Effector memory CD4-positive, alpha-beta T cell (primary cell): ENCODE results near the gene KLHL17.
A peak's percentile ranks its signal among the peaks of the same experiment; 100 is the strongest.
"Not testable (repeated sequence)": the region's sequence is repeated elsewhere in the genome, so short reads cannot be mapped to it uniquely, and the experiment has no call there.

Experiments
- DNase-seq, 3 donors: peaks; one replicate each; pipeline ENCODE4 v3.0.0-alpha.2; 2020
- H3K27ac ChIP-seq: 2 replicates; pipeline ENCODE4 v1.7.0; 2013; ENCODE audit warnings: mild to moderate bottlenecking, low read length, moderate library complexity; ENCODE audit not compliant: insufficient read depth, poor library complexity, severe bottlenecking
- H3K27me3 ChIP-seq: replicated peaks from 2 replicates; pipeline ENCODE4 v1.7.0; 2013; ENCODE audit warnings: mild to moderate bottlenecking, low read length; ENCODE audit not compliant: insufficient read depth, control insufficient read depth, poor library complexity, severe bottlenecking
- H3K36me3 ChIP-seq: 2 replicates; pipeline ENCODE4 v1.7.0; 2013; ENCODE audit warnings: mild to moderate bottlenecking, low read length, moderate library complexity; ENCODE audit not compliant: control insufficient read depth, insufficient read depth
- H3K4me1 ChIP-seq: 2 replicates; pipeline ENCODE4 v1.7.0; 2013; ENCODE audit warnings: low read length, mild to moderate bottlenecking; ENCODE audit not compliant: control insufficient read depth, insufficient read depth, poor library complexity, severe bottlenecking
- H3K4me3 ChIP-seq: 2 replicates; pipeline ENCODE4 v1.7.0; 2013; ENCODE audit warnings: low read length, low read depth, mild to moderate bottlenecking; ENCODE audit not compliant: insufficient read depth, poor library complexity, severe bottlenecking
- H3K9me3 ChIP-seq: 2 replicates; pipeline ENCODE4 v1.7.0; 2013; ENCODE audit warnings: mild to moderate bottlenecking, low read length, moderate library complexity; ENCODE audit not compliant: control insufficient read depth

The KLHL17 gene

GRCh38 chr1:1001057-1001783, 40.8 kb downstream of the KLHL17 start:
- peaks cover 51% of the 10 kb centered on the region for H3K4me1 ChIP-seq
- no peak overlapping the region for H3K27ac ChIP-seq
- DNase-seq = no peak
- no peaks in the 10 kb centered on the region for H3K9me3 ChIP-seq
- H3K4me3 ChIP-seq = peak overlapping the region; percentile 45
- no peaks in the 10 kb centered on the region for H3K36me3 ChIP-seq
- H3K27me3 ChIP-seq = peaks cover 90% of the 10 kb centered on the region

DNA sequence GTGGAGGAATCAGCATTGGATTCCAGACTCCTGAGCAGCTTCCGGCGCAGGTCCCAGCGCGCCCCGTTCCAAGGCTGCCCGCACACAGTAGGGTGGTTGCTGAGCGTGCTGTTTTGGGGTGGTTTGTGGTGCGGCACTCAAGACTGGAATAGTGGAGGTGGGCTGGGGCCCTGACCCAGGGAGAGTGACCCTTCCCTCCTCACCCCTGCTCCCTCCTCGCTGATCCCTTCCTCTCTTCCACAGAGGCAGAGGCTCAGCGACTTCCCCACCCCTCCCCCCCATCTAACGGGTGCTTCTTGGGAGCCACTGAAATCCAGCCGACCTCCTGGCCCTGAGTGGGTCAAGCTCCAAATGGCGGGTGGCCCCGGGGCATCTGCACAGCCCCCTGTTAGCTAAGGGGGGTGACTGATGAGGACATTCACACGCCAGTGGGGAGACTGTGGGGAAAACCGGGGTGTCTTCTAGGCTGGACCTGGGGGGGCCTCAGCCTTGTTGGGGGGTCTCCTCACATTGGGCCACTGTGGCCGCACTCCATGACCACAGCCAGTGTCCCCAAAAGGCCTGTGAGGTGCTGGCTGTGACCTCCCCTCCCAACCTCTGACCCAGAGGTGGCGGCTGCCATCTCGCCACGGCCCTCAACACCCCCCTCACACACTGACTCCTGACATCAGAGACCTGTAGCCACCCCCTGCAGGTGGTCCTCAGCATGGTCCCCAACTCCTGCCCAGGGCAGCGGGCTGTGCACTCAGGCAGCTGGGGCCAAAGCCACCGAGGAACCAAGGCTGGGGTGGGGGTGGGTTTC, 43.4 kb downstream of the KLHL17 start:
- H3K27ac ChIP-seq = no peak overlapping the region
- no peak for DNase-seq
- H3K4me1 ChIP-seq = peaks cover 41% of the 10 kb centered on the region
- no peaks in the 10 kb centered on the region for H3K9me3 ChIP-seq
- peaks cover 72% of the 10 kb centered on the region for H3K27me3 ChIP-seq
- H3K4me3 ChIP-seq = no peak overlapping the region
- H3K36me3 ChIP-seq = no peaks in the 10 kb centered on the region

DNA sequence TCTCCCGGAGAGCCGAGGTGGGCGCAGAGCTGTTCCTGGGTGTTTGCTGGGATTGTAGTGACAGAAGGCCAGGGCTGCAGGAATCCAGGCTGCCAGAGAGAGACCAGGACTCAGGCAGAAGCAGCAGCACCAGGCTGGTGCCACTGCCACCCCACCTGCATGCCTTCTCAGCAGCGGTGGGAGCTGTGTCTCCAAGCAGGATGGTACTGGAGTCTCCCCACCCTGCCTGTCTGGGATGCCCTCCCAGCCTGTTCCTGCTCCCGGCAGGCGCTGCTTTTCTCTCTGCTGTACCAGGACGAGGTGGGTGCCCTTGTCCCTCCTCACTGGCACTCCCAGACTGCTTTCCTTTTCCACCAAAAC, 44.0 kb downstream of the KLHL17 start:
- Histone ChIP-seq H3K9me3 (no peaks in the 10 kb centered on the region), H3K36me3 (no peaks in the 10 kb centered on the region), H3K27me3 (peaks cover 66% of the 10 kb centered on the region), H3K27ac (no peak overlapping the region), H3K4me1 (peaks cover 35% of the 10 kb centered on the region), H3K4me3 (no peak overlapping the region)
- DNase-seq = no peak

- peaks cover 31% of the 10 kb centered on the region for H3K4me1 ChIP-seq
- H3K9me3 ChIP-seq = no peaks in the 10 kb centered on the region
- peaks cover 62% of the 10 kb centered on the region for H3K27me3 ChIP-seq
- H3K36me3 ChIP-seq = no peaks in the 10 kb centered on the region
- no peak for DNase-seq
- H3K27ac ChIP-seq = no peak overlapping the region
- no peak overlapping the region for H3K4me3 ChIP-seq
Measured at GRCh38 chr1:1004780-1005697, 44.7 kb downstream of the KLHL17 start.

GRCh38 chr1:1005774-1006304, 45.5 kb downstream of the KLHL17 start:
- Histone ChIP-seq H3K27me3 (peaks cover 54% of the 10 kb centered on the region), H3K36me3 (no peaks in the 10 kb centered on the region), H3K4me3 (no peak overlapping the region), H3K27ac (no peak overlapping the region), H3K4me1 (peaks cover 23% of the 10 kb centered on the region), H3K9me3 (no peaks in the 10 kb centered on the region)
- DNase-seq = no peak

DNA sequence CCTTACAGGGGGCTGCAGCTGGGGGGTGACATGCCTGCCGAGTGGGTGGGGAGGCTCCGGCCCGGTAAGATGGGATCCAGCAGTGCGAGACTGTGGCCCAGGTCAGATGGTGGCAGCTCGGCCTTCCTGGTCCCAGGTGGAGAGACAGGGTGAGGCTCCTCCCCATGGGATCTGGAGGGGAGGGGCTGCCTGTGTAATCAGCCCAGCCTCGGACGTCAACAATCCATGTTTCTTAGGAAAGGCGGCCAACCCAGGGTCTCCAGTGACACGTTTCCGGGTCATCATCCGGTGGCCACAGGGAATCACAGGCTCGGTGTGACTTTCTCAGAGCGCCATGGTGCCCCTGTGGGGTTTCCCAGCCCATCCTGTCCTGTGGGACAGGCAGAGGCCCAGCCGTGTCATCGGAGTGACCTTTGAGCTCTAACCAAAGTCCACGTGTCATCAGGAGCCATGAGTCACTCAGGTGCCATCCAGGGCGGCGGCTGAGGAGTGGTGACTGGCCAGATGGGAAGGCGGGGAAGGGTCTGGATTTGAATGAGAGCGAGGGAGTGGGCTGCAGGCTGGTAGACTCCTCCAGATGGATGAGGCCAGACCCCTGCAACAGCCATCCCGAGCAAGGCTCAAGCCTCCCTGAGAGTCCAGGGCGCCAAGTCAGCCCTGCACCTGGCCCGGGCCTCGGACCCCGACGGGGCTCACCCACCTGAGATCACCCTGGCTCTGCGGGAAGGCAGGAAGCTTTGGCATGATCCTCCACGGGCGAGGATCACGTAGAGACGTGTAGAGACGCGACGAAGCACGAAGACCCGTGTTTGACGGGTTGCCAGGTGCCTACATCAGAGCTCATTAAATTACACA, 46.1 kb downstream of the KLHL17 start:
- H3K9me3 ChIP-seq = no peaks in the 10 kb centered on the region
- H3K36me3 ChIP-seq = no peaks in the 10 kb centered on the region
- no peak overlapping the region for H3K27ac ChIP-seq
- H3K4me3 ChIP-seq = no peak overlapping the region
- H3K4me1 ChIP-seq = peaks cover 16% of the 10 kb centered on the region
- peaks cover 47% of the 10 kb centered on the region for H3K27me3 ChIP-seq
- no peak for DNase-seq

GRCh38 chr1:1010131-1010530, 49.7 kb downstream of the KLHL17 start:
- not testable (repeated sequence) for DNase-seq, H3K27ac ChIP-seq, H3K36me3 ChIP-seq, H3K4me3 ChIP-seq, H3K9me3 ChIP-seq
- H3K27me3 ChIP-seq = peaks cover 14% of the 10 kb centered on the region
- peaks cover 19% of the 10 kb centered on the region for H3K4me1 ChIP-seq

GRCh38 chr1:1011396-1011949, 51.1 kb downstream of the KLHL17 start:
- no peaks in the 10 kb centered on the region for H3K36me3 ChIP-seq
- H3K9me3 ChIP-seq = no peaks in the 10 kb centered on the region
- H3K4me1 ChIP-seq = peaks cover 17% of the 10 kb centered on the region
- no peak overlapping the region for H3K4me3 ChIP-seq
- peaks cover under 1% of the 10 kb centered on the region for H3K27me3 ChIP-seq
- no peak for DNase-seq
- no peak overlapping the region for H3K27ac ChIP-seq

DNA sequence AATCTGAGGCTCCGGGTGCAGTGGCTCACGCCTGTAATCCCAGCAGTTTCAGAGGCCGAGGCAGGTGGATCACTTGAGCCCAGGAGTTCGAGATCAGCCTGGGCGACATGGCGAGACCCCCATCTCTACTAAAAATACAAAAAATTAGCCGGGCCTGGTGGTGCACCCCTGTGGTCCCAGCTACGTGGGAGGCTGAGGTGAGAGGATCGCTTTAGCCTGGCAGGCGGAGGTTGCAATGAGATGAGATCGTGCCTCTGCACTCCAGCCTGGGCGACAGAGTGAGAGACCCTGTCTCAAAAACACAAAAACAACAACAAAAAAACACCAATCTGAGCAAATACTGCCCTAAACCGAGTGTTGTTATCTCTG, 52.3 kb downstream of the KLHL17 start:
- Histone ChIP-seq H3K27ac (peak overlapping the region; percentile 80), H3K4me3 (peak overlapping the region; percentile 86)

More for the DNA sequence above, 52.3 kb downstream of the KLHL17 start:
- peaks cover 17% of the 10 kb centered on the region for H3K4me1 ChIP-seq
- not testable (repeated sequence) for H3K27me3 ChIP-seq, DNase-seq, H3K9me3 ChIP-seq, H3K36me3 ChIP-seq
